KMS-11 (cell line): ENCODE measurements around the gene NTM.

ENCODE experiments used
- H2AFZ ChIP-seq: fragments of 200-600 bp; sonication (generic); 2 replicates; pipeline ENCODE4 v1.6.1; 2016; ENCODE audit warnings: antibody characterized with exemption, mixed run types, low read depth
- H3K27ac ChIP-seq: fragments of 200-600 bp; sonication (generic); 2 replicates; pipeline ENCODE4 v1.6.1; 2016; ENCODE audit warnings: mild to moderate bottlenecking, mixed run types
- H3K27me3 ChIP-seq: fragments of 200-600 bp; sonication (generic); 2 replicates; pipeline ENCODE4 v1.6.1; 2017; ENCODE audit warnings: mild to moderate bottlenecking, low read depth, mixed run types, moderate library complexity; ENCODE audit not compliant: insufficient read depth
- H3K36me3 ChIP-seq: fragments of 200-600 bp; sonication (generic); 2 replicates; pipeline ENCODE4 v1.6.1; 2017; ENCODE audit warnings: mild to moderate bottlenecking, mixed run types; ENCODE audit not compliant: insufficient read depth
- H3K4me1 ChIP-seq: fragments of 200-600 bp; sonication (generic); 2 replicates; pipeline ENCODE4 v1.6.1; 2016; ENCODE audit warnings: mild to moderate bottlenecking, low read depth, mixed run types; ENCODE audit not compliant: poor library complexity, severe bottlenecking
- H3K4me2 ChIP-seq: fragments of 200-600 bp; sonication (generic); 2 replicates; pipeline ENCODE4 v1.7.0; 2016; ENCODE audit warnings: mild to moderate bottlenecking, mixed run types
- H3K4me3 ChIP-seq: fragments of 200-600 bp; sonication (generic); IDR thresholded peaks from 2 replicates; pipeline ENCODE4 v1.6.1; 2017; ENCODE audit warnings: low read depth, low read length, mixed read lengths; ENCODE audit not compliant: insufficient read depth
- H3K79me2 ChIP-seq: fragments of 200-600 bp; sonication (generic); 2 replicates; pipeline ENCODE4 v1.6.1; 2016; ENCODE audit warnings: low read depth, mixed run types; ENCODE audit not compliant: insufficient read depth
- H3K9ac ChIP-seq: fragments of 200-600 bp; sonication (generic); 2 replicates; pipeline ENCODE4 v1.6.1; 2016; ENCODE audit warnings: mild to moderate bottlenecking, mixed run types
- H4K20me1 ChIP-seq: fragments of 200-600 bp; sonication (generic); 2 replicates; pipeline ENCODE4 v1.6.1; 2016; ENCODE audit warnings: mild to moderate bottlenecking, mixed run types; ENCODE audit not compliant: insufficient read depth
- TF ChIP-seq, protein P1 (sequence below): fragments of 200-600 bp; sonication (generic); conservative IDR thresholded peaks from 2 replicates; pipeline ENCODE4 v1.6.1; 2017; ENCODE audit warnings: low read depth, mild to moderate bottlenecking, antibody characterized with exemption, low read length, moderate library complexity, mixed read lengths

NTM gene

DNA sequence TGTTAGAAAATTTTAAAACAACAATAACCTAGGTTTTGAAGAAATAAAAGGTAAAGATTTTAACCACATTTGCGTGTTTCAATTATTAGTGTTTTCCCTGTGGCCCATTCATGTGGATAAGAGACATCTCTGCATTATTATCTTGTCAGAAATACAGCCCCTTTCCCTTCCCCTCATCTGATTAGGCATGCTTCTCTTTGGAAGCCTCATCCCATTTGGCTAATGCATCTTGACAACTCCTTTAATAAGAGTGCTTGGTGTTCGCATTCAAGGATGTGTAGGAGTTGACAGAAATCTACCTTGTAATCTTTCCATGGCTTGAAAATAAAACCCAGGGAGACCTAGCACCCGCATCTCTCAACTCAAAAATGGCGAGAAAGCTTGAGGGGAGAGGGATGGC is 635.5 kb downstream of the NTM start:
- no peak overlapping the region for H3K4me2 ChIP-seq

DNA sequence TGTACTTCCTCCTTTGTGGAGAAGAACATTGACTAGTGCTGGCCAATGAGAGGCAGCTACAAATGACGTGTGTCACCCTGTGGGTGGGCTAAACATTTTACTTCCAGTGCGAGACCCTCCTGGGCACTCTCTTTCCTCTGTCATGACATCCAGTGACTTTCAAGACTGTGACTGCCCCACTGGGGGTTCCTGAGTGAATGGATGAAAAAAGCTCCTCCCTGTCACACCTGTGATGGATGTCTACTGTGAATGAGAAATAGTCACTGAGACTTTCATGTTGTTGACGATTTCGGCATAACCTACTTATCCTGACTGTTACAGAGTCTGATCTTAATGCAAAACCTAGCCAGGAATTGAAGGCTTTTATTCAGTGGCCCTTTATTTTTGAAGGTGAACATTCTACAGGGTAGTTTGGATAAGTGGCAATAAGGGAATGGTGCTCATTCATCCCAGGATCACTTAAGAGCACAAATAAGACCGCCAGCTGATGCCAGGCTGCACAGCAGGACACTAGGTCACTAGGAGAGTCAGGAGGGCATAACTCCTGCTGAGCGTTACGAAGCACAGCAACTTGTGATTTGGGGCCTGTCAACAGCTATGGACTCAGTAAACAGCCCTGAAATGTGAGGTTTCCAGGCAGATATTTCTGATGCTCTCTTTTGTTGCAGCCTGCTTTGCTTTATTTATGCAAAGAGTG is 636.6 kb downstream of the NTM start:
- no peaks in the 10 kb centered on the region for H3K36me3 ChIP-seq
- no peaks in the 10 kb centered on the region for H4K20me1 ChIP-seq
- H3K4me3 ChIP-seq: no peak overlapping the region
- H2AFZ ChIP-seq: no peak overlapping the region
- H3K27me3 ChIP-seq: no peaks in the 10 kb centered on the region
- H3K79me2 ChIP-seq: no peaks in the 10 kb centered on the region
- H3K27ac ChIP-seq: no peak overlapping the region
- TF ChIP-seq, protein P1, sequence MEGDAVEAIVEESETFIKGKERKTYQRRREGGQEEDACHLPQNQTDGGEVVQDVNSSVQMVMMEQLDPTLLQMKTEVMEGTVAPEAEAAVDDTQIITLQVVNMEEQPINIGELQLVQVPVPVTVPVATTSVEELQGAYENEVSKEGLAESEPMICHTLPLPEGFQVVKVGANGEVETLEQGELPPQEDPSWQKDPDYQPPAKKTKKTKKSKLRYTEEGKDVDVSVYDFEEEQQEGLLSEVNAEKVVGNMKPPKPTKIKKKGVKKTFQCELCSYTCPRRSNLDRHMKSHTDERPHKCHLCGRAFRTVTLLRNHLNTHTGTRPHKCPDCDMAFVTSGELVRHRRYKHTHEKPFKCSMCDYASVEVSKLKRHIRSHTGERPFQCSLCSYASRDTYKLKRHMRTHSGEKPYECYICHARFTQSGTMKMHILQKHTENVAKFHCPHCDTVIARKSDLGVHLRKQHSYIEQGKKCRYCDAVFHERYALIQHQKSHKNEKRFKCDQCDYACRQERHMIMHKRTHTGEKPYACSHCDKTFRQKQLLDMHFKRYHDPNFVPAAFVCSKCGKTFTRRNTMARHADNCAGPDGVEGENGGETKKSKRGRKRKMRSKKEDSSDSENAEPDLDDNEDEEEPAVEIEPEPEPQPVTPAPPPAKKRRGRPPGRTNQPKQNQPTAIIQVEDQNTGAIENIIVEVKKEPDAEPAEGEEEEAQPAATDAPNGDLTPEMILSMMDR: no peak
- H3K9ac ChIP-seq: no peak overlapping the region
- H3K4me2 ChIP-seq: no peak overlapping the region
- no peaks in the 10 kb centered on the region for H3K4me1 ChIP-seq

More for the DNA sequence above, 635.5 kb downstream of the NTM start:
- Histone ChIP-seq H3K4me1 (no peaks in the 10 kb centered on the region), H3K27me3 (no peaks in the 10 kb centered on the region), H4K20me1 (no peaks in the 10 kb centered on the region), H2AFZ (no peak overlapping the region), H3K4me3 (no peak overlapping the region), H3K36me3 (no peaks in the 10 kb centered on the region), H3K27ac (no peak overlapping the region), H3K9ac (no peak overlapping the region), H3K79me2 (no peaks in the 10 kb centered on the region)
- TF ChIP-seq, protein P1: no peak

GRCh38 chr11:132008226-132008625 is 637.8 kb downstream of the NTM start:
- Histone ChIP-seq H3K27me3 (no peaks in the 10 kb centered on the region), H3K27ac (no peak overlapping the region), H3K9ac (no peak overlapping the region), H2AFZ (no peak overlapping the region), H3K79me2 (no peaks in the 10 kb centered on the region), H3K4me1 (no peaks in the 10 kb centered on the region), H3K36me3 (no peaks in the 10 kb centered on the region), H4K20me1 (no peaks in the 10 kb centered on the region), H3K4me2 (no peak overlapping the region), H3K4me3 (no peak overlapping the region)
- TF ChIP-seq, protein P1: no peak

- Histone ChIP-seq H3K4me2 (no peak overlapping the region), H2AFZ (no peak overlapping the region), H4K20me1 (no peaks in the 10 kb centered on the region), H3K27me3 (no peaks in the 10 kb centered on the region), H3K79me2 (no peaks in the 10 kb centered on the region), H3K9ac (no peak overlapping the region), H3K4me1 (no peaks in the 10 kb centered on the region), H3K27ac (no peak overlapping the region), H3K4me3 (no peak overlapping the region), H3K36me3 (no peaks in the 10 kb centered on the region)
- TF ChIP-seq, protein P1: no peak
These were observed 638.5 kb downstream of the NTM start for GRCh38 chr11:132008872-132009271.
